Activated naive CD8-positive, alpha-beta T cell treated with anti-CD3 and anti-CD28 coated beads, Interleukin-2, amount 10 ng/mL, durations not matched to agents 7 days and 5 days (primary cell): ENCODE measurements around the gene KIF4B. TPM values are rescaled to one million over a fixed set of nuclear protein-coding genes. Genes with fewer than 3 reads are reported as not detected.
"Not testable (repeated sequence)": the region's sequence is repeated elsewhere in the genome, so short reads cannot be mapped to it uniquely, and the experiment has no call there.

Source experiments
- ATAC-seq: fragments of 150-1000 bp; cut with Tn5 transposase; one replicate; pipeline ENCODE4 v1.10.0; 2021; ENCODE audit warnings: low read depth, moderate library complexity
- POLR2A ChIA-PET: fragments of 350-600 bp; sonication (Branson Sonifier 250); formaldehyde crosslinking; loops from one replicate; lab custom pipeline; 2021; ENCODE audit warnings: antibody characterized with exemption; lab: Charles Lee
- DNase-seq: peaks from one replicate; pipeline ENCODE4 v3.0.0; 2021
- H3K27ac Mint-ChIP-seq: one replicate; pipeline ENCODE4 v1.8.0; 2022; ENCODE audit warnings: mild to moderate bottlenecking, mixed read lengths
- H3K27me3 Mint-ChIP-seq: one replicate; pipeline ENCODE4 v1.8.0; 2022; ENCODE audit warnings: mild to moderate bottlenecking, moderate library complexity, mixed read lengths
- H3K36me3 Mint-ChIP-seq: one replicate; pipeline ENCODE4 v1.8.0; 2021; ENCODE audit warnings: mild to moderate bottlenecking, mixed read lengths
- H3K4me1 Mint-ChIP-seq: one replicate; pipeline ENCODE4 v1.8.0; 2021; ENCODE audit warnings: mixed read lengths
- H3K4me3 Mint-ChIP-seq: one replicate; pipeline ENCODE4 v1.8.0; 2022; ENCODE audit warnings: mild to moderate bottlenecking, moderate library complexity, mixed read lengths
- H3K9me3 Mint-ChIP-seq: one replicate; pipeline ENCODE4 v1.8.0; 2021; ENCODE audit warnings: mixed read lengths
- total RNA-seq, 2 experiments: library from RNA; stranded (reverse); gene quantifications; one replicate each; pipeline ENCODE4 v1.2.3, GENCODE V29; 2021

Gene KIF4B, protein sequence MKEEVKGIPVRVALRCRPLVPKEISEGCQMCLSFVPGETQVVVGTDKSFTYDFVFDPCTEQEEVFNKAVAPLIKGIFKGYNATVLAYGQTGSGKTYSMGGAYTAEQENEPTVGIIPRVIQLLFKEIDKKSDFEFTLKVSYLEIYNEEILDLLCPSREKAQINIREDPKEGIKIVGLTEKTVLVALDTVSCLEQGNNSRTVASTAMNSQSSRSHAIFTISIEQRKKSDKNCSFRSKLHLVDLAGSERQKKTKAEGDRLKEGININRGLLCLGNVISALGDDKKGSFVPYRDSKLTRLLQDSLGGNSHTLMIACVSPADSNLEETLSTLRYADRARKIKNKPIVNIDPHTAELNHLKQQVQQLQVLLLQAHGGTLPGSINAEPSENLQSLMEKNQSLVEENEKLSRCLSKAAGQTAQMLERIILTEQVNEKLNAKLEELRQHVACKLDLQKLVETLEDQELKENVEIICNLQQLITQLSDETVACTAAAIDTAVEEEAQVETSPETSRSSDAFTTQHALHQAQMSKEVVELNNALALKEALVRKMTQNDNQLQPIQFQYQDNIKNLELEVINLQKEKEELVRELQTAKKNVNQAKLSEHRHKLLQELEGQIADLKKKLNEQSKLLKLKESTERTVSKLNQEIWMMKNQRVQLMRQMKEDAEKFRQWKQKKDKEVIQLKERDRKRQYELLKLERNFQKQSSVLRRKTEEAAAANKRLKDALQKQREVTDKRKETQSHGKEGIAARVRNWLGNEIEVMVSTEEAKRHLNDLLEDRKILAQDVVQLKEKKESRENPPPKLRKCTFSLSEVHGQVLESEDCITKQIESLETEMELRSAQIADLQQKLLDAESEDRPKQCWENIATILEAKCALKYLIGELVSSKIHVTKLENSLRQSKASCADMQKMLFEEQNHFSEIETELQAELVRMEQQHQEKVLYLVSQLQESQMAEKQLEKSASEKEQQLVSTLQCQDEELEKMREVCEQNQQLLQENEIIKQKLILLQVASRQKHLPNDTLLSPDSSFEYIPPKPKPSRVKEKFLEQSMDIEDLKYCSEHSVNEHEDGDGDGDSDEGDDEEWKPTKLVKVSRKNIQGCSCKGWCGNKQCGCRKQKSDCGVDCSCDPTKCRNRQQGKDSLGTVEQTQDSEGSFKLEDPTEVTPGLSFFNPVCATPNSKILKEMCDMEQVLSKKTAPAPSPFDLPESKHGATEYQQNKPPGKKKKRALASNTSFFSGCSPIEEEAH
- not detected for total RNA-seq

DNA sequence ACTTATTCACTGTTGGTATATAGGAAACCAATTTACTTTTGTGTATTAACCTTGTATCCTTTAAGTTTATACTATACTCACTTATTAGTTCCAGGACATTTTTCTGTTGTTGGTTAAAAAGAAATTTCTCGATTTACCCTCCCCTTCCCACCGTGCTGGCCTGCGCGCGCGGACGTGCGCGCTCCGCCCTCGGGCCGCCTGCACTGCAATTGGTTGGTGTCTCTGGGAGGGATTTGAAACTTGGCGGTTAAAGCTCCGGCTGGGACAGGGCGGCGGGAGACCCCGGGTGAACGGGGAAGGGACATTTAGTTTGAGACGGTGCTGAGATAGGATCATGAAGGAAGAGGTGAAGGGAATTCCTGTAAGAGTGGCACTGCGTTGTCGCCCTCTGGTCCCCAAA lies at the start of gene KIF4B:
KIF4B (plus strand) TSS at position 230 of the 400 bp plus-strand sequence; CDS start at position 335, 105 bp downstream.
- DNase-seq: no peak
- ATAC-seq: no peak
- H3K27ac Mint-ChIP-seq: no peak within 1 kb of the TSS
- POLR2A ChIA-PET: no interaction called here
- no peak within 1 kb of the TSS for H3K4me3 Mint-ChIP-seq
- H3K27me3 Mint-ChIP-seq: peaks cover 20% of the 10 kb centered on the region
- H3K9me3 Mint-ChIP-seq: no peaks in the 10 kb centered on the region
- H3K4me1 Mint-ChIP-seq: no peaks in the 10 kb centered on the region
- H3K36me3 Mint-ChIP-seq: no peaks in the 10 kb centered on the region

DNA sequence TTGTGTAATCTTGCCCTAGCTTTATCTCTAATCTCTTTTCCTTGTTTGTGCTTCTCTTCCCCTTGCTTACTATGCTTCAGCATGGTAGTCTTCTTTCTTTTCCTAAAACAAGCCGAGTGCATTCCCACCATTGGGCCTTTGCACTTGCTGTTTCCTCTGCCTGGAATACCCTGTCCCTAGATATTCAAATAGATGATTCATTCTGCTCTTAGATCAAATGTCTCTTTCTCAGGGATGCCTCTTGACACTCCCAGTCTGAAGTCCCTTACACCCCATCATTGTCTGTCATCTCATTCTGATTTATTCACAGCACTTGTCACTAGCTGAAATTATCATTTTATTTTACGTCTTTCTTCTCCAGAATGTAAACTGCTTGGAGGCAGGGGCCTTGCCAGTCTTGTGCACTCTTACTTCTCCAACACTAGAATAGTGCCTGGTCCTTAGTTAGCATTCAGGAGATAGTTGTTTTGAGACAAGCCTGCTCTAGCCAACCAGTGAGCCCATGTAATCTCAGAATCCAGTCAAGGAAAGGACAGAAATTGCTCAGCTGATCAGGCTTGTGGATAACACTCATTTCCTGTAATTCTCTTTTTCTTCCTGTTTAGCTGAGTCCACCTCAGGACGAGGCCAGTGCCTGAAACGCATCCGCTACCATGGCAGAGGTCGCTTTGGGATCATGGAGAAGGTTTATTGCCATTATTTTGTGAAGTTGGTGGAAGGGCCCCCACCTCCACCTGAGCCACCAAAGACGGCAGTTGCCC lies 47.3 kb upstream of the KIF4B start:
- Mint-ChIP-seq H3K27ac (no peak overlapping the region), H3K4me1 (peaks cover 8% of the 10 kb centered on the region), H3K27me3 (no peaks in the 10 kb centered on the region), H3K36me3 (peaks cover 13% of the 10 kb centered on the region), H3K9me3 (no peaks in the 10 kb centered on the region), H3K4me3 (no peak overlapping the region)
- ATAC-seq (no peak), DNase-seq (no peak)
- POLR2A ChIA-PET: no interaction called here

DNA sequence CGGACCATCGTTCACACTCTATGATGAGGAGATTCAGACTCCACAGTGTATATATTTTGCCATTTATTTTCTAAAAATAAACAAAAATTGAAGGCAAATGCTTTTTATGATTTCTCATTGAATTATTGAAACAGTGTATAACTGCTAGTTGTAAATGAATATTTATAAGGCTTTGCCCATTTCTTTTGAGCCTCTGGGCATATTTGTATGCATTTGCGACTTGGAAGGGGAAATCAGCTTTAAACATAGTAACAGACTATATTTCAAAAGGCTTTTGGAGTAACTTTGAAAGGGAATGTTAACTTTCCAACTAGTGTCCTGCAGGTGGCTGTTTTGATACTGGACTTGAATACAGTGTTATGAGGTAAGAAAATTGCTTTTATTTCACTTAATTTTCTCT lies 46.7 kb upstream of the KIF4B start:
- ATAC-seq (no peak), DNase-seq (no peak)
- H3K36me3 Mint-ChIP-seq: peaks cover 13% of the 10 kb centered on the region
- H3K4me1 Mint-ChIP-seq: peaks cover 8% of the 10 kb centered on the region
- no peaks in the 10 kb centered on the region for H3K9me3 Mint-ChIP-seq
- no peaks in the 10 kb centered on the region for H3K27me3 Mint-ChIP-seq
- POLR2A ChIA-PET: no interaction called here
- no peak overlapping the region for H3K4me3 Mint-ChIP-seq
- H3K27ac Mint-ChIP-seq: no peak overlapping the region

DNA sequence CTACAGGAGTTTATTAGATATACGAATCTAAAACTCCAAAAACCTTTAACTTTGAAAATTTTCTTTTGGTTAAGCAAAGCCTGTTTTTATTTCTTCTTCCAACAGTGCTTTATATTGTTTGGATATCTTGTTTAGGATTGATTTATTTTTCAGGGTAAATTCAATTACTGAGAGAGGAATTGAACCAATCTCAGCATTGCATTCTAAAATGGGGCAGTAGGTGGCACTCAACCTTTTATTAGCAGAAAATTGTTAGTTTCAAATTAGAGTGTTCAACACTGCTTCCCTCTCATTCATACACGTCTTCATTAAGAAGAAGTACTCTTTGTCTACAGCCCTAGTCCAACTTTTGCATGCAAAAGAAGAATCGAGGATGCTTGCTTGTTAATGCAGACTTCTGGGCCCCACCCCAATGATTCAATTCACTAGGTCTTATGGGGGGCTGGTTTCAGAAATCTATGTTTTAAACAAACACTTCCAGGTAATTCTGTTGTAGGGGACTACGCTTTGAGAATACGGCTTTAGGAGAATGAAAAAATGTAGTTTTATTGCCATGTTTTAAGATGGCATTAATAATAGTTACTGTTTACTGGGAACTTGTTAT lies 46.0 kb upstream of the KIF4B start:
- ATAC-seq: no peak
- no peak overlapping the region for H3K4me3 Mint-ChIP-seq
- H3K27me3 Mint-ChIP-seq: no peaks in the 10 kb centered on the region
- no peak for DNase-seq
- POLR2A ChIA-PET: no interaction called here
- peaks cover 8% of the 10 kb centered on the region for H3K4me1 Mint-ChIP-seq
- H3K9me3 Mint-ChIP-seq: no peaks in the 10 kb centered on the region
- peaks cover 10% of the 10 kb centered on the region for H3K36me3 Mint-ChIP-seq
- no peak overlapping the region for H3K27ac Mint-ChIP-seq

DNA sequence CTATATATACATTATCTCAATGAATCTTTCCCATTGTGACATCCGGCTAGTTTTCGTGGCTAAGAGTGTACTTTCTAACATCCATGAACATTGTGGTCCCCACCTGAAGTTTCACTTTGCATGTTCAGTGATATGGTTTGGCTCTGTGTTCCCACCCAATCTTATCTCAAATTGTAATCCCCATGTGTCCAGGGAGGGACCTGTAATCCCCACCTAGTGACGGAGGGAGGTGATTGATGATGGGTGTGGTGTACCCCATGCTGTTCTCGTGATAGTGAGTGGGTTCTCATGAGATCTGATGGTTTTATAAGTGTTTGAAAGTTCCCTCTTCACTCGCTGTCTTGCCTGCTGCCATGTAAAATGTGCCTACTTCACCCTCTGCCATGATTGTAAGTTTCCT lies 44.6 kb upstream of the KIF4B start:
- POLR2A ChIA-PET: no interaction called here
- peaks cover 6% of the 10 kb centered on the region for H3K36me3 Mint-ChIP-seq

DNA sequence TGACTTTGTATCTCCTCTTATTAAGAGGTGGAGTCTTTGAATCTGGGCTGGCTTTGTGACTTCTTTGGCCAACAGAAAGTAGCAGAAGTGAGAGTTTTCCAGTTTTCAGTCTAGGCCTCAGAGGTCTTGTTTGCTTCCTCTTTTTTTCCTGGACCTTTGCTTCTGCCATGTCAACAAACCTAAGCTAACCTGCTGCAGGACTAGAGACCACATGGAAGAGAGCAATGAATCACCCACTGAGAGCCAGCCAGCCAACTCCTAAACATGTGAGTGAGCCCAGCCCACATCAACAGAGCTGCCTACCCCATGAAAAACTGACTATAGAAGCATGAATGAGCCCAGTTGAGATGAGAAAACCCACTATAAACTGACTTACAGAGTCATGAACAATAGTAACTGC lies 42.8 kb upstream of the KIF4B start:
- POLR2A ChIA-PET: no interaction called here
- Mint-ChIP-seq H3K4me1 (peaks cover 3% of the 10 kb centered on the region), H3K27me3 (no peaks in the 10 kb centered on the region), H3K36me3 (peaks cover 9% of the 10 kb centered on the region), H3K27ac (no peak overlapping the region), H3K4me3 (no peak overlapping the region), H3K9me3 (no peaks in the 10 kb centered on the region)
- no peak for ATAC-seq
- no peak for DNase-seq

More for the DNA sequence above, 44.6 kb upstream of the KIF4B start:
- Mint-ChIP-seq H3K4me1 (peaks cover 8% of the 10 kb centered on the region), H3K4me3 (no peak overlapping the region), H3K9me3 (no peaks in the 10 kb centered on the region), H3K27ac (no peak overlapping the region), H3K27me3 (no peaks in the 10 kb centered on the region)
- DNase-seq (no peak), ATAC-seq (no peak)

DNA sequence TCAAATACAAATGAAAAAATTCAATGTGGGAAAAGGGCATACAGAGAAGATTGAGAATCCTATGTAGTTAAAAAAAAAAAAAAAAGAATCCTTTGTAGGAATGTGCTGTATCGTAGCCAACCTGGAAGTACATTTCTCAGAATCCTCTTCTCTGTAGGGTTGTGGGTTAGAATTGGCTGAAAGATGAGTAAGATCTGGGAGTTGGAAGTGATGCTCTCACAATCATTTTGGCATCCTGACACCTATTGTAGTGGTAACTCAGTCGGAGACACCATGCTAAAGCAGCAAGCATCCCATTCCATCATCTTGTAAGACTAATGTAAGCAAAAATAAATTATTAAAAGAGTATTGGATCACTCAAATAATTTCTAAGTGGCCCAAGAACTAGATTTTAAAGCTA lies 42.1 kb upstream of the KIF4B start:
- H3K27ac Mint-ChIP-seq: no peak overlapping the region
- H3K4me1 Mint-ChIP-seq: peaks cover 1% of the 10 kb centered on the region
- H3K4me3 Mint-ChIP-seq: no peak overlapping the region
- H3K9me3 Mint-ChIP-seq: no peaks in the 10 kb centered on the region
- H3K36me3 Mint-ChIP-seq: peaks cover 7% of the 10 kb centered on the region
- ATAC-seq (no peak), DNase-seq (no peak)
- POLR2A ChIA-PET: no interaction called here
- no peaks in the 10 kb centered on the region for H3K27me3 Mint-ChIP-seq

DNA sequence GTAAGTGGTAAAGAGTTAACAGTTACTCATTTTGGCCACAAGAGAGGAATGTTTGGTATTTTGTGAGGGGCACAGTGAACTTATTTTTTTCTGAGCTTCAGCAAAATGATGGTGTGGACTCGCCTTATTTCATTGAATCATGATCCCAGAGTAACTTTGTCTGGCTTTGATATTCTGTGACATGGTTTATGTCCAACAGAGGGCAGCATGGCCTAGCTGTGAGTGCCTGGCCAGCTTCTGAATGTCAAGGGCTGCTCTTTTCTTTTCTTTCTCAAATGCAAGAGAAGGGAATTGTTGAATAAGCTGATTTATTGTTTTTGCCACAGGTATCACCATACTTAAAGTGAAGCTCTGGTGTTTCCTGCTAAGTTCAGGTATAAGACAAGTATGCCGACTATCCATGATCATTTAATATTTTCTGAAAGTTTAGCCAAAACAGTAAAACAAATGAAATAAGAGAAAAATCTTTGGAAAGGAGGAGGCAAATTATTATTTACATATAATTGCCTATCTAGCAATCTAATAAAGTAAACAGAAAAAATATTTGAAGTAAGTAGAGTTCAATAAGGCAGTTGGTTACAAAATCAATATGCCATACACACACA lies 41.0 kb upstream of the KIF4B start:
- H3K4me1 Mint-ChIP-seq: peaks cover 1% of the 10 kb centered on the region
- POLR2A ChIA-PET: no interaction called here
- no peaks in the 10 kb centered on the region for H3K27me3 Mint-ChIP-seq
- peaks cover 5% of the 10 kb centered on the region for H3K36me3 Mint-ChIP-seq
- no peak for DNase-seq
- H3K9me3 Mint-ChIP-seq: no peaks in the 10 kb centered on the region
- ATAC-seq: no peak
- H3K4me3 Mint-ChIP-seq: no peak overlapping the region
- H3K27ac Mint-ChIP-seq: no peak overlapping the region

DNA sequence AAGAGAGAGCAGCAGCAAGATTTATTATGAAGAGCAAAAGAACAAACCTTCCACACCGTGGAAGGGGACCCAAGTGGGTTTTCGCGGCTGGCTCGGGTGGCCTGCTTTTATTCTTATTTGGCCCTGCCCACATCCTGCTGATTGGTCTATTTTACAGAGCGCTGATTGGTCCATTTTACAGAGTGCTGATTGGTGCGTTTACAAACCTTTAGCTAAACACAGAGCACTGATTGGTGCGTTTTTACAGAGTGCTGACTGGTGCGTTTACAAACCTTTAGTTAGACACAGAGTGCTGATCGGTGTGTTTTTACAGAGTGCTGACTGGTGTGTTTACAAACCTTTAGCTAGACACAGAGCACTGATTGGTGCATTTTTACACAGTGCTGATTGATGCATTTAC lies 37.5 kb upstream of the KIF4B start:
- not testable (repeated sequence) for H3K36me3 Mint-ChIP-seq

DNA sequence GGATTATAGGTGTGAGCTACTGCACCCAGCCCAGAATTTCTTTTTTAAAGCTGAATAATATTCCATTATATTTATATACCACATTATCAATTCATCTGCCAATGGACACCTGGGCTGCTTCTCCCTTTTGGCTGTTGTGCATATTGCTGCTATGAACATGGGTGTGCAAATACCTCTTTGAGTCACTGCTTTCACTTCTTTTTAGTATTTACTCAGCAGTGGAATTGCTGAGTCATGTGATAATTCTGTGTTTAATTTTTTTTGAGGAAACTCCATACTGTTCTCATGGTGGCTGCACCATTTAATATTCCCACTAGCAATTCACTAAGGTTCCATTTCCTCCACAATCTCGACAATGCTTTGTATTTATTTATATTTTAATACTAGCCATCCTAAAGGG lies 36.1 kb upstream of the KIF4B start:
- ATAC-seq (no peak), DNase-seq (no peak)
- Mint-ChIP-seq H3K4me1 (no peaks in the 10 kb centered on the region), H3K36me3 (peaks cover 5% of the 10 kb centered on the region), H3K9me3 (no peaks in the 10 kb centered on the region), H3K27ac (no peak overlapping the region), H3K4me3 (no peak overlapping the region), H3K27me3 (peaks cover 2% of the 10 kb centered on the region)
- POLR2A ChIA-PET: no interaction called here

More for the DNA sequence above, 37.5 kb upstream of the KIF4B start:
- H3K9me3 Mint-ChIP-seq, H3K4me1 Mint-ChIP-seq, H3K27ac Mint-ChIP-seq, H3K4me3 Mint-ChIP-seq, POLR2A ChIA-PET, ATAC-seq, DNase-seq, H3K27me3 Mint-ChIP-seq: not testable (repeated sequence)

DNA sequence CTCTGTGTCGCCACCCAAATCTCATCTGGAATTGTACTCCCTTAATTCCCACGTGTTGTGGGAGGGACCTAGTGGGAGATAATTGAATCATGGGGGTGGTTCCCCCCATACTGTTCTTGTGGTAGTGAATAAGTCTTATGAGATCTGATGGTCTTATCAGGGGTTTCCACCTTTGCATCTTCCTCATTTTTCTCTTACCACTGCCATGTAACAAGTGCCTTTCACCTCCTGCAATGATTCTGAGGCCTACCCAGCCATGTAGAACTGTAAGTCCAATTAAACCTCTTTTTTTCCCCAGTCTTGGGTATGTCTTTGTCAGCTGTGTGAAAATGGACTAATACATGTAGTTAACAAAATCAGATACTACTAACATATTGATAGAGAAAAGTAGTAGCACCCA lies 35.3 kb upstream of the KIF4B start:
- H3K36me3 Mint-ChIP-seq, H3K9me3 Mint-ChIP-seq, POLR2A ChIA-PET, H3K4me3 Mint-ChIP-seq, H3K4me1 Mint-ChIP-seq, H3K27ac Mint-ChIP-seq, H3K27me3 Mint-ChIP-seq, DNase-seq, ATAC-seq: not testable (repeated sequence)

DNA sequence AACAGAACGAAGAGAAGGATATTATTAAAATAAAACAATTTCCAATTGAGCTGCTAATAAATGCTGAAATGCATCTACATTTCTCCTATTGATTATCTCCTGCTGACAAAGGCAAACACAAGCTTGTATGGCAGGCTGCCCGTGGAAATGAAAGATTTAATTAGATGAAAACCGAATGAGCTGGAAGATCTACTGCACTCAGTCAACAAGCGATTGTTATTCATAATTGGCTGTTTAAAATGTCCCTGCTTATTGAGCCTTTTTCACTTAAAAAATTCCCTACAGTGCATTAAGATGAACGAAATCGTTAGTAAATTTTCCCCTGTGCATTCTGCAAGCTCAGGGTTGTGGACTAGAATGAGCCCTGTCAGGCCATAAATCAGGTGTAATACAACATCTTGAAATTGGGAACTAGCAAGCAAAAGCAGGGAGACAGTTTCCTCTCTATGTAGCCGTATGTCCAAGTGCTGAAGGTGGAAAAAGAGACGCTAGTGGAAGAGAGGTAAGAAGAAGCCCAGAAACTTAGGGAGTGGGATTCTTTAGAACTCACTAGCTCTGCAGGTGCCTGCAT lies 28.5 kb upstream of the KIF4B start:
- Mint-ChIP-seq H3K27me3 (peaks cover 21% of the 10 kb centered on the region), H3K9me3 (no peaks in the 10 kb centered on the region), H3K4me3 (no peak overlapping the region), H3K4me1 (no peaks in the 10 kb centered on the region), H3K27ac (no peak overlapping the region), H3K36me3 (no peaks in the 10 kb centered on the region)
- DNase-seq: no peak
- no peak for ATAC-seq
- POLR2A ChIA-PET: no interaction called here
